ENCODE results near the gene SEZ6L.

SEZ6L gene

GRCh38 chr22:26342745-26343410, 173.6 kb downstream of the SEZ6L start:
- no peak for DNase-seq

GRCh38 chr22:26345496-26345895, 176.2 kb downstream of the SEZ6L start:
- DNase-seq = no peak

DNA sequence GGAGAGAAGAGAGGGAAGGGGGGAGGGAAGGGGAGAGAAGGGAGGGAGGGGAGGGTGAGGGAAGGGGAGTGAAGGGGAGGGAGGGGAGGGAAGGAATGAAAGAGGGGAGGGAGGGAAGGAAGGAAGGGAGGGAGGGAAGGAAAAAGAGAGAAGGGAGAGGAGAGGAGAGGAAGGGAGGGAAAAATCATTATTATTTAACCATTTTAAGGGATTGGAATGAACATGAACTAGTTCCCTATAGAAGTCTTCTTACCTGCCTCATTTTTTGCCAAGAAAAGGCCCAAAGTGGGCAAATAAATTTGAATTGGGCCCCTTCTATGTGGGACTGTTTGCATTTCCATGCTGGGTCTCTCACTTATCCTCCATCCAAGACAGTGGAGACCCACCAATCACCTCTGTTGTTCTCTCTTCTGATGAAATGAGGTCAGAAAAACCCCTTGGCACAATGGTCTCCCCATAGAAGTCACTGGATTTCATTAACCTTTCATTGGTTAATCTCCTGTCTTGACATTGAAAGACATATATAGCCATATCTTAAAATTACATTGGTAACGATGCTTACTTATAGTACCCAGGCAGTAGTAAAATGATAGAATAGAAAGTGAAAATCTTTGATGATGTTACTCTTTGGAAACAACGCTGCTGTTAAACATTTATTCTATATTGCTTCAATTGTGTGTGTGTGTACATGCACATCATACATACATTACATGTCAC, 179.7 kb downstream of the SEZ6L start:
- DNase-seq = no peak

DNA sequence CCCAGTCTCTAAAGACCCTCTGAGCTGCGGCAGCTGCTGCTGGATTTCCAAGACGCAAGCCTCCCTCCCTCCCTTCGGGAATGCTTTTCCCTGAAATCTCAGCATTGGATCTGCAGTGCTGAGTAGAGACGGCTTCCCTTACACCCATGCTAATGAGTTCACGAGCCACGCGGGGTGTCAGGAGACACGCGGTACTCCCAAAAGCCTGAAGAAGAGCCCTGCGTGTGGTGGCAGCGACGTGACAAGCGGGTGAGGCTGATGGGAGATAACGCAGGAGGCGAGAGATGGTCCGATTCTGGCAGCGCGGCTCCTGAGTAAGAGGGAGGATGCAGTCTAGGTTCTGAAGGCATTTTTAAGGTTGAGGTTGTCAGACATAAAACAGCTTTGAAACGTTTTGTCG, 185.4 kb downstream of the SEZ6L start:
- DNase-seq = no peak

DNA sequence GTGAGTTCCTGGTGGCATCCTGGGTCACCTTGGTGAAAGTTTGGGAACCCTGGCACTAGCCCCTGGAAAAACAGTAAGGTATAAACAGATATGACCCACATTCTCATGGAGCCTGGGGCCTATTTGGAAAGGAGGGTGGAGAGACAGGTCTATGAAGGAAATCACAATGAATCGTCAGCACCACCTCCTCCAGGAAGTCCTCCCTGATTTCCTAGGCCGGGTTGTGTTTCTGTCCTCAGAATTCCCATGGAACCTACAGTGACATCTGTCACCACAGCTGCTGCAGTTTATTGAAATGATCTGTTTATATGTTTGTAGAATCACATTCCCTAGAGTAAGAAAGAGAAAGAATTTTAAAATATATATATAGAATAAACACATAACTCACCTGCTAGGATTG, 188.0 kb downstream of the SEZ6L start:
- no peak for DNase-seq

DNA sequence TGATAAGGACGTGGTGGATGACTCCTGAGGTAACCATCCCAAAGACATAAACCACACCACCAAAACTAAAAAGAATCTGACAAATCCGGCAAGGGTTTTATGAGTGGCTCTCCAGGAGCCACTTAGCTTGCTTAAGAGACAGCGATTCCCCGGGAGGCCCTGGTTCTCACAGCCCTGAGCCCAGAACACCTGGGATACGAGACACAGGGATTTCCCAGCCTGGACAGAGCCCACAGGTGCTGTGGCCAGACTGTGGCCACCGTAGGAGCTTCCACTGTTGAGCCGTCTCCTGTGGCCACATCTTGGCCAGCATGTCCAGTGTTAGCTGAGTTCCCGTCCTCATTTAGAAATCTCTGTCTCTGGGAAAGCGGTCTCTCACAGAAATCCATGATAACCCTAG, 188.6 kb downstream of the SEZ6L start:
- DNase-seq = no peak

DNA sequence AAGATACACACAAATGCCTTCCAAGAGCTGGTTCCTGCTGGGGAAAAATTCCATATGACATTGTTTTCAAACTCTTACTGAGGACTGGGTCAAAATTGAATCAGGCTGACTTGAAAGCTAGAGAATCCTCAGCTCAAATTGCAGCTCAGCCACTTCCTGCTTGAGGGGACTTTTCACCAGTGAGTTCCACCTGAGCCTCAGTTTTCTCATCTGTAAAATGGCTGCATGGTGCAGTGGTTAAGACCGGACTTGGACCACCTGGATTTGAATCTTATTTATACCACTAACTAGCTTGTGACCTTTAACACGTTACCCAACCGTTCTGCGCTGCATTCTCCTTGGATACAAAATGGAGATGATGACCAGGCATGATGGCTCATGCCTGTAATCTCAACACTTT, 189.9 kb downstream of the SEZ6L start:
- no peak for DNase-seq

GRCh38 chr22:26360169-26360885, 191.1 kb downstream of the SEZ6L start:
- peak; percentile 64 for DNase-seq

GRCh38 chr22:26362471-26362870, 193.2 kb downstream of the SEZ6L start:
- DNase-seq = no peak

DNA sequence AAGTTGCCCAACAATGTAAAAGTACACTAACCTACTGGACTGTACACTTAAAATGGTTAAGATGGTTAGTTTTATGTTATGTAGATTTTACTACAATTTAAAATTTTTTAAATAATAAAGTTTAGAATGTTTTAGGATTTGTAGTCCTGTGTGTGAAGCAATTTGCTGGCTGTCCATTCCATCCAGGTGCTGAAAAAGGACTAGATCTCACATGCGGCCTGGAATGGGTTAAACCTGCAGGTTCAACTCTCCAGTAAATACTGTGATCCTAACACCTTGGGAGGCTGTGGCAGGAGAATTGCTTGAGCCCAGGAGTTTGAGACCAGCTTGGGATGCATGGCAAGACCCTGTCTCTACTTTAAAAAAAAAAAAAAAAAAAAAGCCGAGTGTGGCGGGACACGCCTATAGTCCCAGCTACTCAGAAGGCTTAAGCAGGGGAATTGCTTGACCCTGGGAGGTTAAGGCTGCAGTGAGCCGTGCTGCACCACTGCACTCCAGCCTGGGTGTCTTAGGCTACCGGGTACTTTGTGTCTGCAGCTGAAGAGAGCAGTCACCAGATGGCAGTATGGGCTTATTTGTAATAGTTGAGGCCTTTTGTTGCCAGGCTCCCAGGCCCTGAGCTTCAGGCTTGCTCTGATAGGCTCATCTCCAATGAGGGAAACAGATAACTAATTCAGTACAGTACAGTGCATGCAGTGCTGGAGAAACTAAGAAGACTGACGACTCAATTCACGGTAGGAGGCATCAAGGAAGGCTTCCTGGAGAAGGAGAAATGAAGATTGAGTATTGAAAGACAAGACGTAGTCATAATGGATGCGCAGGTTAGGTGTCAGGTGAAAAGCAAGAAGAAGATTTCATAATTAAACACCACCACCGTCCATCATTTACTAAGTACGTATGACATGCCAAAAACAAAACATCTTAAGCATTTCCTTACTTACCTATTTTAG, 195.1 kb downstream of the SEZ6L start:
- peak; percentile 37 for DNase-seq

- no peak for DNase-seq
These were observed 198.4 kb downstream of the SEZ6L start for GRCh38 chr22:26367402-26368245.

DNA sequence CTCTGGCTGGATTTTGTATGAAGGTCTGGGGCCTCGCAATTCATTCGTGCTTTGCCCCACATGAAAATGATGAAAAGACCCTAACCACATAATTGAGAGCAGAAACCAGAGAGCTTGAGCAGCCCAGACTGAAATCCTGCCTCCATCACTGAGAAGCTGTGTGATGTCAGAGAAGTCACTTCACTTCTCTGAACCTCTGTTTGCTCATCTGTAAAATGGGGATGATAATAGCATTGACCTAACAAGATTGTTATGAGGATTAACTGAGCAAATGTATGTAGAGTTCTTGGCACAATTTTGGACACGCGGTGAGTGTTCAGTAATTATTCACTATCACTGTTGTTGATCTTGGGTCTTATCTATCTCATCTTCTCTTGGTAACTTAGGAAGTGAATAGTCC, 203.6 kb downstream of the SEZ6L start:
- DNase-seq = no peak

DNA sequence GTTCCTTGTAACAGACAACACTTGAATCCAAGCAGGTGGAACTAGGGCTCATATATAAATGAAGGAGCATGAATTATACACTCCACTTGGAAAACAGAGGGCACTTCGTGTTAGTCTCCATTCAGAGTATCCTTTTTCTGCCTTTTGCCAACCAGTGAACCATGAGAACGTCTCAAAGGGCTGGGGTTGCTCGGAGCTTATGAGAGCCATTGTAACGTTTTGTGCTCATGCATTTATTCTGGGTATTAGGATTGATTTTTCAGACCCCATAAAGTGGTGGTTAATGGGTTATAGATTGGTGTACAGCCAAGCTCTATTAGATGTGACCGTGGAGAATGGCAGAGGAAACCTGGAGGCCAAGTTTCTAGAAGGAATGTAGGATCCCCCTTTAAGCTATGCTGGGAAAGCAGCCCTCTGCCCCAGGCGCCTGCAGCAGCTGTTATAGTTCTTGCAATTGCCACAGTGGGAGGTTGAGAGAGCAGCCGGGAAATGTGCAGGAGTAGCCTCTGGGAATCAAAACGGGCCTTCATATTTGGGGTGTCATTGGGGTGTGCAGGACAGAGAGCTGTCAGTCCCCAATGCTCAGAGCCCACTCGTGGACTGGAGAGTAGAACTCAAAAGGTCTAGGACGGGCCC, 205.2 kb downstream of the SEZ6L start:
- DNase-seq = no peak

DNA sequence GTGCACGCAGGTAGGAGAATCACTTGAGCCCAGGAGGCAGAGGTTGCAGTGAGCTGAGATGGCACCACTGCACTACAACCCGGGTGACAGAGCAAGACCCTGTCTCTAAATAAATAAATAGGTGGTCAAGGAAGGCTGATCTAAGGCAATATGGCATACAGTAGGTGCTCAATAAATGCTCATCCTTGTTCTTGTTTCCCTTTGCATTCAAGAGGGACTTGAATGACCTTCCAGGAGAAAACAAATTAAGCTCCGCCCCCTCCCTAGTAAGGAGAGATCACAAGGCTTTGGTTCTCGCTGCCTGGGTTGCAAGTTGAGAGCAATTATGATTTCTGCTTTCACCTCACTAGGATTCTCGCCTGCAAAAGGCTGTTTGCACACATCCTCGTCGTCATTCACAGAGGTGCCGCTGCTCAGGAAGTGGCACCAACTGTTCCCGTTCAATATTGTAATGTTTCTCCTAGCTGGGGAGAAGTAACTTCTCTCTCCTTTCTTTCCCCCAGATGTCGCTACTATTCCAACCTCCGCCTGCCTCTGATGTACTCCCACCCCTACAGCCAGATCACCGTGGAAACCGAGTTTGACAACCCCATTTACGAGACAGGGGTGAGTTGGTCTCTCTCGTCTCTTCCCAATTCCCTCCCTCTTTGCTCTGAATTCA, 208.0 kb downstream of the SEZ6L start:
- no peak for DNase-seq

DNA sequence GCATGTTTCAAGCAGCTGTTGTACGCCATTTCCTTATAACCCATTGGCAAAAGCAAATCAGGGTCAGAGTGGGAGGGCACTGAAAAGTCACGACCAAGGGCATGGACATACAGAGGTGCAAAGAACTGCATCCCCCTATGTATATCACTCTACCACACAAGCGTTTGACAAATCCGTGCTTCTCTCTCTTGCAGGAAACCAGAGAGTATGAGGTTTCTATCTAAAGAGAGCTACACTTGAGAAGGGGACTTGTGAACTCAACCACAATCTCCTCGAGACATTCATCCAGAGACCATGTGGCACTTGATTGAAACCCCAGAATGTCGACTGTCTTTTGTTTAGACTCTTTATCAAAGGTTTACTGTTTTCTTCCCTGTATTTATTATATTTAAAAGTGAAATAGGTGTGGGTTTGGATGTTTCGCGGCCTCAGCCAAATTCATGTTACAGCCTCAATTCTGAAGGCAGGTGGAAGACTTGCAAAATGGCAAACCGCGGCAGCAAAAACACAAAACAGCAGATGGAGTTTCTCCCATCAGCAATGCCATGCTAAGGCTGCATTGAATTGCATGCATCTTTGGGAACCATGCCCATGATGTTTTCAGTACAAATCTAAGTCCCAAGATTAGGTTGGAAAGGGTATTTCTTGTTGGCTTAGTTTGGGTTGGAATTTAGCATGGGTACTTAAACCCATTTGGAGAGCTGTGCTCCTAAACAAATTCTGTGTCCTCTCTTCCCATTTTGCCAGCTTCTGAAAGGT, 211.0 kb downstream of the SEZ6L start:
- no peak for DNase-seq

GRCh38 chr22:26382782-26383181, 213.5 kb downstream of the SEZ6L start:
- DNase-seq = no peak

DNA sequence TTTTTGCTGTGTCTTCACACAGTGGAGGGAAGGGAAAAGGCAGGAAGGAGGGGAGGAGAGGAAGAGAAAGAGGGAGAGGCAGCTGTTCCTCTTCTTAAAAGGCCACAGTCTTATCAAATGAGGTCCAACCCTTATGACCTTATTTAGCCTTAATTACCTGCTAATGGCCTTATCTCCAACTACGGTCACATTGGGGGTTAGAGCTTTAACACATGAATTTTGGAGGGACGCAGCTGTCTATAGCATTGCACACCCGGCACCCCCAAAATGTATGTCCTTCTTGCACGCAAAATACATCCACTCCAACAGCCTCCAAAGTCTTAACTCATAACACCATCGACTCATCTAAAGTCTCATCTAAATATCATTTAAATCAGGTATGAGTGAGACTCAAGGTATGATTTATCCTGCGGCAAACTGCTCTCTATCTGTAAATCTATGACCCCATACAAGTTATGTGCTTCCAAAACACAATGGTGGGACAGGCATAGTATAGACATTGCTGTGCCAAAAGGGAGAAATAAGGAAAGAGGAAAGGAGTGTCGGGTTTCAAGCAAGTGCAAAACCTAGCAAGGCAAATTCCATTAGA, 214.8 kb downstream of the SEZ6L start:
- no peak for DNase-seq

DNA sequence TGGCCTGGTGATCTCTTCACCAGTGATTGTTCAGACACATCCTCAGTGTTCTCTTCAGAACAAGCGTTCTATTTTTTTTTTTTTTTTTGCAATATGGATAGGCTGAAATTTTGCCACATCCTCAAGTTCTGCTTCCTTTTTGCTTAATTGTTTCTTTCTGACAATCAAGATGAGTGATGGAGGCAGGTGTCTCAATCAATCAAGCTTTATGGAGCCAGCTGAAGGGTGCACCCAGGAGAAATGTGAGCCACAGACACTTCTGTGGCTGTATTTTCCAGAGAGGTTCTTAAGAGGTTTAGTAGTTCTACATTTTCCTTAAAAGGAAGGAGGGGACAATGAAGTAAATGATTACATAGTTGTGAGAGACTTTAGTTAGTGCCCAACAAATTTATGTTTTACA, 215.9 kb downstream of the SEZ6L start:
- no peak for DNase-seq

GRCh38 chr22:26389125-26389524, 219.9 kb downstream of the SEZ6L start:
- DNase-seq = no peak

Measured in right kidney (tissue), 1 donor.